ENCODE measurements around the gene KRT78. TPM values are rescaled to one million over a fixed set of nuclear protein-coding genes. Genes with fewer than 3 reads are reported as not detected.
"Not testable (repeated sequence)": the region's sequence is repeated elsewhere in the genome, so short reads cannot be mapped to it uniquely, and the experiment has no call there.

Gene KRT78
- total RNA-seq, 1 experiment from 2014 or later, result not detected

DNA sequence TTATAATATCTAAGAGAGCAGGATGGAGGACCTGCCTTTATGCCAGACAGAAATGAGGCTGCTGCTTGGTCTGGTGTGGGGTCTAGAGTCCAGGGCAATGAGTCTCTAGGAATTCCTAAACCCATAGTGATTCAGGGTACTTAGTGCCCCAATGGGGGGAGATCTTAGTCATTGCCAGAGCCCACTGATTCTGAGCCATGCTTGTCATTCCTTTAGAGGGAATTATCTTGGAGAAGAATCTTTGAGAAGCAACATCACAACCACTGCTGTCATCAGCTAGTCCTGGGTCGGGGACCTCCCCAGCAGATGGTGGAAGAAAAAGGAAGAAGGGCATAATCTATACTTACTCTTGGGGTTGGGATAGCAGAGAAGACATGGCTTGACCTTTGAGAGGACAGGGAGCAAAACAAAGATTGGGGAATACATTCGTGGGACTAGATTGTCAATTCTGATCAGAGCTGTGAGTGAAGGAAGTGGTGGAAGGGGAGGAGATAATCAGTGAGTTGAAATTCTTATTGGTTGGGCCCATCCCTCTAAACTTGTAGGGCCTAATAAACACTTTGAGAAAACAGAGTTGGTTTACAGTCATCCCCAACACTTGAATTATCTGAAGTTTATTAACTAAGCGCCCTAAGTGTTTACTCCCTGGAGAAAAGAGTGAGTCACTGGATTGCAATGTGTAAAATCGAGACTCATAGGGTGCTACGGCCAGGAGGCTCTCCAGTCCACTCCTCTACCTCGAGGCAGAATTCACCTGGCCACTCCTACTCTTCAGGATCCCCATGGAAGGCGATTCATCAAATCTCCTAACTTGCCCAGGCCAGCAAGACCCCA, 49.9 kb downstream of the KRT78 start:
- peak; percentile 35 for DNase-seq (ENCODE audit: low read depth)

- DNase-seq (ENCODE audit: low read depth), result peak; percentile 37
Measured at GRCh38 chr12:52798003-52798670, 50.7 kb downstream of the KRT78 start.

- no peak for DNase-seq (ENCODE audit: low read depth)
Measured at GRCh38 chr12:52797529-52797894, 51.3 kb downstream of the KRT78 start.

DNA sequence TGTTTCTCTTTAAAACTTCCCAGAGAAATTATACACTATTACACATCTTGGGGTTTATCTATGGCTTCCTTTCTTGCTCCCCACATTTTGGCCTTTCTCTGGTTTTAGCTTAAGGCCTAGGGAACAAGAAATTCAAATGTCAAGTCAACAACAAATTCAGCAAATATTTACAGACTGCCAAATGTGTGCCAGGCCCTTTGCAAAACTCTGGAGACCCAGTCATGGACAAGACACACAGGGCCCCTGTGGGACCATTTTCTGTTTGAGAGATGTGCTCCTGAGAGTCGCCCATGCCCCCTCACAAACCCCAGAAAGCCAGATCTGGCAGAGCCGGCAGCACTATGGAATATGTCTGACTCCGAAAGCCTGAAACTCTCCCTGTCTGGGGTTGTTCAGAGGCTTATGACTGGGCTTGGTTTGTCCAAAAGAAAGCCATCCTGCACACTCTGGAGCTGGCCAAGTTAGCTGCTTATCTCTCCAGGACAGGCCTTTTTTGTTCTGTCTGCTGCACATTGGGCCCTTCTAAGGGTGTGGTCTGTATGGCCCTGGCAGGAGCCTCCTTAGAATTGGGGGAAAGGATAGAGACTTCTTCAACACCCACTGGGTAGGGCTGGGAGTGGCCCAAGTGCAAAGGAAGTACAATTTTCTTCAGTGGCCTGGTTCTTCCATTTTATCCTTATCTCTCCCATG, 51.8 kb downstream of the KRT78 start:
- DNase-seq (ENCODE audit: low read depth), result no peak

DNA sequence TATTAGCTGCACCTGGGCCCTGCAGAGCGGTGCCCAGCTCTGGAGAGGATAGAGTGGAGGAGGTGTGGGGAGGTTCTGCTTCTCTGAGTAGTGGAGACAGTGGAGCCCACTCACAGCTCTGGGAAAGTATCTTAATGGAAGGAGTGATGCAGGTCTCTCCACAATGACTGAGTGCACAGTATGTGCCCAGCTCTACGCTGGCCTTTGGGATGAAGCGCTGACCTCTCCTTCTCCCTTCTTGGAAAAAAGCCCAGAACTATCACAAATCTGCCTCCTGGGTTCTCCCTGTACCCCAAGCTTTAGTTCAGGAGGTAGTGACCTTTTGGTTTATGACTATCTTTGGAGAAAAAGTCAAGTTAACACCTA, 52.4 kb downstream of the KRT78 start:
- no peak for DNase-seq (ENCODE audit: low read depth)

DNA sequence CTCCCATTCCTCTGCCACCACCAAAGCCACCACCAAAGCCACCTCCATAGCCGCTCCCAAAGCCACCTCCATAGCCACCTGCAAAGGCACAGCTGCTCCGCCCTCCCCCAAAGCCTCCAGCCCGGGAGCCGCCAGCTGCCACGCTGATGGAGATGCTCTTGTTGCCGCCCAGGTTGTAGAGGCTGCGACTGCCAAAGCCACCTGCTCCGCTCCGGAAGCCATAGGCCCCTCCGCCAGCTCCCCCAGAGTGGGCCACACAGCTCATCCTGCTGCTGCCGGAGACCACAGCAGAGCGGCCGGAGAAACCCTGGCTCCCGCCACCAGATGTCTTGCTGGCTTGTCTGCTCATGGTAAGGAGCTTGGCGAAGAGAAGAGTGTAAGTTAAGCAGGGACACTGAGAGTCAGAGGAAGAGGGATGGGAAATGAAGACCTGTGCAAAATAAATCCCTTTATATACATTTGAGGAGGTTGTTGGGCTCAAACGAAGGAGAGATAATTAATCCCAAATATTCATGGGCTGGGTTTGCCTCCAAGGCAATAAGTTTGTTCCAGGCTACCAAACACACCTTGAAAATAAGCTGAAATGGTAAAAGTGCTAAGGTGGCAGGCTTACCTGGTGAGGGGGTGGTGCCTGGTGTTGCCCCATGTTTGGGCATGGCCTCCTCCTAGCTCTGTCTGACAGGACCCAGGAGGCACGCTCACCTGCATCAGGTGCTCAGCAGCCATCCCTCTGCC, 52.9 kb downstream of the KRT78 start, which contains the start of gene KRT3:
Gene KRT3 (minus strand): TSS at position 424 of the 735 bp plus-strand sequence. CDS start 75 bp downstream, at position 349.
- no peak for DNase-seq (ENCODE audit: low read depth)

DNA sequence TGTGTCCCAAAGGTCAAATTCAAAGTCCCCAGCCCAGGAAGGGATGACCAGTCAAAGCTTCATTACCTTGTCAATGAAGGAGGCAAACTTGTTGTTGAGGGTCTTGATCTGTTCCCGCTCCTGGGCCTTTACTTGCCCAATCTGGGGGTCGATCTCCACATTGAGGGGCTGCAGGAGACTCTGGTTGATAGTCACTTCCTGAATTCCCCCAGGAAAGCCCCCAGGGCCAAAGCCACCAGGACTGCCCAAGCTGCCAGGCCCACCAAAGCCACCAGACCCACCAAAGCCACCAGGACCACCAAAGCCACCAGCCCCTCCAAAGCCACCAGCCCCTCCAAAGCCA, 53.5 kb downstream of the KRT78 start:
- DNase-seq (ENCODE audit: low read depth), result not testable (repeated sequence)

- DNase-seq (ENCODE audit: low read depth), result peak; percentile 17
Measured at GRCh38 chr12:52794479-52795331, 54.1 kb downstream of the KRT78 start.

- DNase-seq (ENCODE audit: low read depth), result no peak
Measured at GRCh38 chr12:52792185-52793029, 56.4 kb downstream of the KRT78 start.

DNA sequence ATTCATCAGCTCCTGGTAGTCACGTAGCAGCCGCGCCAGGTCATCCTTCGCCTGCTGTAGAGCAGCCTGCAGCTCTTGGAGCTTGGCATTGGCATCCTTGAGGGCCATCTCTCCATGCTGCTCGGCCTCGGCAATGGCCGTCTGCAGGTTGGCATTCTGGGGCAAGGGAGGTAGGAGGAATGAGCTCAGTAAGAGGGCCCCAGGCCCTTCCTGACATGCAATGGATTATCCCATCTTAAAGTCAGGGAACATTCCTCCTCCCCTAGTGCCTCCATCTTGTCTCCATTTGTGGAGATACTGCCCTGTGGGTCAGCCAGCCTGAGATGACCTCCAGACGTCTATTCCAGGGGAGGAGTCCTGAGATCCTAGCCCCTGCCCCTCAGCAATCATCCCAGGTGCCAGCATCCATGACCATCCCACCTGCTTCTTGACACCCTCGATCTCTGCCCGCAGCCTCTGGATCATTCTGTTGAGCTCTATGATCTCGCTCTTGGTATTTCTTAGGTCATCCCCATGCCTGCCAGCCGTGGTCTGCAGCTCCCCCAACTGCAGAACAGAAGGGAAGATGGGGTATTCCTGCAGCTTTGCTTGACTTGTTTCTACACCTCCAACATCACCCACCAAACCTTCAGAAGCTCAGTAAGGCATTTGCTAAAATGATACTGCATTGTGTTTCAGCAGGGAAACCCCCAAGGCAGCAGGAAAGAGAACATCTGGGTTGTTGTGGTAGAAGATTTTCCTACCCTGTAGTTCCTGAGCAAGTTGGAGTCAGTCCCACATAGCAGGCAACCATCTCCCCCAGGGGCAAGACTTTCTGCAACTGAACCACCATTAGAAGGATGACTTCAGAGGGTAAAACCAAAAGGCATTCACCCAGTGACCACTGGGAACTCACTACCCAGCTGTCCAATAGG, 57.3 kb downstream of the KRT78 start:
- no peak for DNase-seq (ENCODE audit: low read depth)

DNA sequence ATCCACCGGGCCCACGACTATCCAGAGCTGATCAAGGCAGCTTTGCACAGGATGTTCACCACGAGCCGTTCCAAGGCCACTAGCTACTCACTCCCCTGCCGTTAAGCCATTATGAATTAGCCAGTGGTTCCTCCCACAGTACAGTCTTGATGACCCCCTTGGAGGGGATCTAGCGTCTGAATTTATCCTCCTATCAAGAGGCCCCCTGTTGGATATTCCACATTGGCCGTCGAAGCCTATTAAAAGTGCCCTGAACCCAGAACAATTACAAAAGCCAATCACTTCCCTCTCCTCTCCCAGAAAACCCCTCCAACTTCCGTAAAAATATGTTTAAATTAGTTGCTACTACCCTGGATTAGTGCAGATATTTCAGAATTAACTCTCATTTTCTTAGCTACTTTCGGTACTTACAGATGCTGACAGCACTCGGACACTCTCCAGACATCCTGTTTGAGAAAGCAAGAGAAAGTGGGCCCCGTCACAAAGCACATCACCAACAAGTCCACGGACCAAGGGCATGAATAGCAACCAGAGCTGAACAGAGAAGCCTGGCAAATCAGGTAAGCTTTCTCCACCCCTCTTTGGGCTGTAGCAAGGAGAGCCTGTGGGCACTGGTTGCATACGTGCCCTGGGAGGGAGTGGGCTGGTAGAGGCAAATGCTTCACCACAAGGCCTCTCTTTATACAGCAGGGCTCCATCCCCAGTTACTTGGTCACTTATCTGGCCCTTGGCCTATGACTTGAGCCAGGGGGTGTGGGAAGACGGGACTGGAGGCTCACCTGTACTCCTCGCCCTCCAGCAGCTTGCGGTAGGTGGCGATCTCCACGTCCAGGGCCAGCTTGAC, 58.1 kb downstream of the KRT78 start:
- DNase-seq (ENCODE audit: low read depth), result no peak

DNA sequence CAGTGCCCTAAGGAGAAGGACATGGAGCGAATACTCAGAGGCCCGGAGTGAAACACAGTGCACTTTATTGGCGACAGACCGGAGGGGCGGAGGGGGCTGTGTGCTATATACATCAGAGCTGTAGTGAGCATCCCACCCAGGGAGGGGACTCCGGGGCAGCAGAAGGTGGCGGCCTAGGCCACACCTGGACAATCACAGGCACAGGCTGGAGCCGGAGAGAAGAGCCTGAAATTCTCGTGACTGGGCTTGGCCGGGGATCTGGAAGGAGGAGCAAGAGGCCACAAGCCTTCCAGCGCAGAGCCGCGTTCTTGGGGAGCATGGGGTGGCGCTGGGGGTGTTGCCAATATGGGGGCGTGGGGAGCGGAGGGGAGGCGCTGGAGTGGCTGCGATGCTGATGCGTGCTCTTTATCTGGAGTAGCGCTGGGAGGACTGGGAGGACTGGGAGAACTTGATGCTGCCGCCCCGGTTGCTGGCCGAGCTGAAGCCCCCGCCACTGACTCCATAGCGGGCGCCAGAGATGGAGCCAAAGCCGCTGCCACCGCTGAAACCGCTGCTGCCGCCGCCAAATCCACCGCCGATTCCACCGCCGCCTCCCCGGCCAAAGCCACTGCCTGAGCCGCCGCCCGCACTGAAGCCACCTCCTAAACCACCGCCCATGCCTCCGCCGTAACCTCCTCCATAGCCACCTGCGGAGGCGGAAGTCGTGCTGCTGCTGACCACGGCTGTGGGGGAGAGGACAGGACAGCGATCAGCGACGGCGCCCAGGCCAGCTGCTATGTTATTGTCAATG, 59.0 kb downstream of the KRT78 start:
- no peak for DNase-seq (ENCODE audit: low read depth)

DNA sequence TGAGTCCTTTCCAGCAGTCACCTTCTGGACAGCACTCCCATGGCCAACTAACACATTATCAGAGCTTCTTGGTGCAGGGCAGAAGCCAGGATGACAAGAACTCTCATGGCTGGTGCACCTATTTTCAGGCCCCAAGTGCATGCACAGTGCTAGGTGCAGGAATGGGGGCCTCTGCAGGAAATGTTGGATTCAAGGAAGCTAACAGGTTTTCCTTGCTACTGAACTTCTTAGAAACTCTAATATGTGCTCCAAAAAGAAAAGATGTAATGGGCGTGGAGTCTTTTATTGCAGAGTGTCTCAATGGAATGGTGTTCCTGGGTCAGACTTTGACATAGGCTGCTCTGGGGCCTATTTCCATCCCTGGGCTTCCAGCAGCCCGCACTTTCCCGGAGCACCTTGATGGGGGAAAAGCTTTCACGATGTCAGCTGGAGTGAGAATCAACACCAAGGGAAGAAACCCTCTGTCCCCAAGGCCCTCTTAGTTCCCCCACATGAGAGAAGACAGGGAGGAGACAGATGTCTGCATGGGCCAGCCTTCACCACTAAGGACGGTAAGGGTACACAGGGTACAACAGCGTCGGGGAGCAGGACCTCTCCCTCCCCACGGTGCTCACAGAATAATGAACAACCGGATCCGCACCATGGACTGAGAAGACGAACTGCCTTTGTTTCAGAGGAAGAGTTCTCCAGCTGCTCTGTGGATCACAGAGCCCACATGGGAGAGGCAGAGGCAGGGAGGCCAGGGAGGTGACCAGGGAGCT, 59.7 kb downstream of the KRT78 start:
- no peak for DNase-seq (ENCODE audit: low read depth)

DNA sequence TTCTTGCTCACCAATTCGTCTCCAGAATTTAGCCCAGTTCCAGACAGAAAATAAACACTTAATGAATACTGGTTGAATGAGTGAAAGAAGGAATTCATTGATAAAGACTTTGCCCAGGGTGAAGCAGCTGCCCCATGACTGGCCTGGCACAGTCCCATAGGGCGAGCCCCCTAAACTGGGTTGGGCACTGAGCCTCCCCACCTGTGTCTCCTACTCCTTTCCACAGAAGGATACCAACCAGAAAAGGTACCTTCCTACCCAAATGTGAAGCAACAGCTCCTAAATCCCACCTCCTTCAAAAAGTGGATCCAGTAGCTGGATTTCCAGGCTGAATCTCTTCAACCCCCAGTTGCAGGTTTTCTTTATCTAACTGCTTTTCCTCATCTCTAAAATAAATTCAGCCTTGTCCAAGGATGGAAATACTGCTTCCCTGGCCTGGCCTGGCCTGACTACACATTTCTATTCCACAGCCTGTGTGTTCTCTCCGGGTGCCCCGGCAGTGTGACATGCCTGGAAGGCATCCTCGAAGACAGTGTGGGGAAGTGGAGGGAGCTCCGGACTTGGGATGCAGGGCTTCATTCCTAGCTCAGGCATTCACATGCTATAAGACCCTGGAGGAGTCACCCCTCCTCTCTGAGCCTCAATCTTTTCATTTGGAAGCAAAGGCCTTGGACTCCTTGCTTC, 60.5 kb downstream of the KRT78 start:
- no peak for DNase-seq (ENCODE audit: low read depth)

All from HT1080 (cell line).